Measurements from ENCODE around the gene KIF21A.

Gene KIF21A

GRCh38 chr12:39389399-39390150 lies 53.3 kb downstream of the KIF21A start:
- DNase-seq (ENCODE audit: low spot score): peak; percentile 44

- no peak for DNase-seq (ENCODE audit: low spot score)
These were observed 56.6 kb downstream of the KIF21A start for GRCh38 chr12:39386335-39386734.

DNA sequence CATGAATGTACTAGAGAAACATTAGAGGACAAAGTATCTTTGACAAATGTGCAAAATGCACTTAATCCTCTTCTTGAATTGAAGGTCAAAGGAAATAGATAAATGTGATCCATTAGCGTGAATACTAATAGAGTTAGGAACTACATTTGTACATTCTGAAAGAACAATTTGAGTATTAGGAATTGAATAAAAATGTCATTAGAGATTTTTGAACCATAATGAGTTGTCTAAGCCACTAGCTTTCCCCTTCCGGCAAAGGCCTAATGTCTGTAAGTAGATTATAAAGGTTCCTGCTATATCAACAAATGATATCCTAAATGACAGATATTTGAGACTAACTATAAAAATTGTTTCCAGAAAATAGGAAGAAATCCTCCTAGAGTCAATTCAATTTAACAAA lies 59.8 kb downstream of the KIF21A start:
- DNase-seq (ENCODE audit: low spot score): no peak

- no peak for DNase-seq (ENCODE audit: low spot score)
These were observed 62.8 kb downstream of the KIF21A start for GRCh38 chr12:39380090-39380489.

DNA sequence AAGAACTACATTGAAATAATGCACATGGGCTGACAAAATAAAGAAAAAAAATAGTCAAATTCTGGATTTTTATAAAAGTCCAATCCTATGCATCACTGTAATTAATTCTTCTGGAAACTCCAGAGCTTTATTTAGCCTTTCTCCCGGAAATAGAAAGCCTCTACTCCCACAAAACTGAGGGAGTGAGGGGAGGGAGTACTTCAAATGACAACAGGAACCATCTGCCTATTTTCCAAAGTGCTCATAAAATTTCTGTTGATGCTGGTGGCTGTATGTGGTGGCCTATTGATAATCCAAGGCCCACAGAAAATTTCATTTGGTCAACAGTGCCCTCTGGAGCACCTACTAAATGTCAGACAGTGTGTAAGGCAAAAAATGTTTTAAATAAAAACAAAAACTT lies 64.6 kb downstream of the KIF21A start:
- no peak for DNase-seq (ENCODE audit: low spot score)

DNA sequence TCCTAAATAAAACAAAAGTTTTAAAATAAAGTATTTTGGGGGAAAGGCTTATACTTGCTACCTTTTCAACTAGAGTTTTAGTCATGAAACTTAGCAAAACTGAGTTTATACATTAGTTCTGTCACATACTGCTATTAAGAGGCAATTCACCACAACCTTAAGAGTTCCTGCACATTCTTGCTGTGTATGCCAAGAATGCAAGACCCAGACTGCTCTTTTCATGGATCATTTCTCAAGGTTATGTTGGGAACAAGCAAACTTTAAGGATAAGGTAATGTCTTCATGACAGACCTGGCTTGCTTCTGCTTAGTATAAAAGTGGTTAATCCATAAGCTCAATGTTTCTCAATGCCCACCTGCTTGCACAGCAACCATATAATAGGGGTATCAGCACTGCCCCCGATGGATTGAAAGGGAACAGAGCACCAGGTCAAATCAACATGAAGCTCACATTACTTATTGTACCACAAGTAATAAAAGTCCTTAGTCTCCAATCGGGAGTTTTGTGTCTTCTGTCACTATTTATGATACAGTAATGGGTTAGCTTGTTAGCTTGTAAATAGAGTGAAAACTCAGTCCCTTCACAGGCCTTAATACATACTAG lies 67.6 kb downstream of the KIF21A start:
- DNase-seq (ENCODE audit: low spot score): no peak

DNA sequence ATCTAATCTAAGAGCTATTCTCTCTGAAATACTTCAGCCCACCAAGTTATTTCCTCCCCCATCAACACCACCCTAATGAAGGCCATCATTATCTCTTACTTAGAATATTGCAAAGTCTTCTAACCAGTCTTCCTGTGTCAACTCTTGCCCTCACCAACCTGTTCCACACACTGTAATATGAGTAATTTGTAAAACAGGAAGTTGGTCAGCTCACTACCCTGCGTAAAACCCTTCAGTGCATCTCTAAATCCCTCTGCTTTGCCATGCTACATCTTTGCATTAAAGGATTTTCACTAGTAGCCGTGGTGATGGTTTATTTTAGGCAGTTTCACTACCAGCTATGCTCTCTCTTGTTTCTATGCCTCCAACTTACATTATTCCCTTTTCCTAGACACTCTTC lies 70.0 kb downstream of the KIF21A start:
- no peak for DNase-seq (ENCODE audit: low spot score)

DNA sequence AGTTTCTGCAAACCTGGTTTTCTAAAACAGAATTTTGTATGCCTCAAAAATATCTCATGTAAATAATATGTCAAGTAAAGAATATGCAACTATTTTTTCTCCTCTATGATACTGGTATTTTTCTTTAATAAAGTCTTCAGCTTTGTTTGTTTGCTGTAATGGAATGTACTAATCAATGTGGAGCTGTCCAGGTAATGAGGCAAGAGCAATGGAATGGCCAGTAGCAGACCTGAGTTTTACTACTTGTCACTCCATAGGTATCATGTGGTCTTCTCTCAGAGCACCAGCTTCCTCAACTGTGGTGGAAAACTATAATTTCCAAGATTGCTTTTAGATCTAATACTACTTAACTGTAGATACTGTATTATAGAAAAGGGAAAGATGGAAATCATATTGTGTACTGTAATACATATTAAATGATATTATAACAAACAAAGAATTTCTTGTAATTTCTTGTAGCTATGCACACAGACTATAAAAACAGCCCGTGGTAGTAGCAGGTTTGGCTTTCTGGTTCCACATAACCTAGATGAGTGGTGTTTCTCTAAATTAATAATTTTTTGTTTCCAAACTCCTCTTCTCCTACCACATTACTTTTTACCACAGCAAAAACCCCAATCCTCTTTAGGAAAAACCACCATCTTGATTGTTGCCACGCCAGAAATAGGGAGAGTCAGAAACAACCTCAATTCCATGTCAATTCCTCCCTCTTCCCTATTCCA lies 70.6 kb downstream of the KIF21A start:
- no peak for DNase-seq (ENCODE audit: low spot score)

DNA sequence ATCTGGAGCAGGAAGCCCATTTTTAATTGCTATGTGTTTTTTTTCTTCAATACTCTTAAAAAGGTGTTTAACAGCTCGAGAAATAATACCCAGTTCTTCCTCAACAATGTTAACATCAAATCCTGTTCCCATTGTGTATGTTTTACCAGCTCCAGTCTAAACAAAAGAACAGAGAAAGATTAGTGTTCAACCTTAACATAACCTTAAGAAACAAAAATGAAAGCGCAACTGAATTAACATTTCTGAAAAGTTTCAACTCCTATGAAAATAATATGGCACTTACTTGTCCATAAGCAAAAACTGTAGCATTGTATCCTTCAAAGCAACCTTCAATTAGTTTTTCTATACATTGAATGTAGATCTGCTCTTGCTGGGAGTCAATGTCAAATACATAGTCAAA lies 73.2 kb downstream of the KIF21A start:
- no peak for DNase-seq (ENCODE audit: low spot score)

- no peak for DNase-seq (ENCODE audit: low spot score)
These were observed 74.0 kb downstream of the KIF21A start for GRCh38 chr12:39368891-39369290.

DNA sequence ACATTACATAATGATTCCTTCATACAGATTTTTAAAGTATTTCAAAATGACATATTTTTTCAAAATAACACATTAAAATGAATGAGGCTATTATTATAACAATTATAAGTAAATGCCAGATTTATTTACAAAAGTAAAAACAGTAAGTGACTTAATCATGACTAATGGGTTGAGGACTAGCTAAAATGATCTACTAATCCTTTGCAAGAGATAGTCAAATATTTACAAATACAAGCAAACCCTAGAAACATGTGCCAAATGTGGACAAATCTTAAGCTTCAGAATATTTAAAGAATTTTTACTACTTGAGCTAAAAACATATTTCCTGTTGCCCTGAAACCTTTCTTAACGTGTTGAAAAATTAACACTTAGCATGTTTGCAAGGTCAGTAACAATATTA lies 74.8 kb downstream of the KIF21A start:
- no peak for DNase-seq (ENCODE audit: low spot score)

- DNase-seq (ENCODE audit: low spot score): no peak
These were observed 75.4 kb downstream of the KIF21A start for GRCh38 chr12:39367494-39367893.

- DNase-seq (ENCODE audit: low spot score): no peak
These were observed 77.4 kb downstream of the KIF21A start for GRCh38 chr12:39365364-39366001.

DNA sequence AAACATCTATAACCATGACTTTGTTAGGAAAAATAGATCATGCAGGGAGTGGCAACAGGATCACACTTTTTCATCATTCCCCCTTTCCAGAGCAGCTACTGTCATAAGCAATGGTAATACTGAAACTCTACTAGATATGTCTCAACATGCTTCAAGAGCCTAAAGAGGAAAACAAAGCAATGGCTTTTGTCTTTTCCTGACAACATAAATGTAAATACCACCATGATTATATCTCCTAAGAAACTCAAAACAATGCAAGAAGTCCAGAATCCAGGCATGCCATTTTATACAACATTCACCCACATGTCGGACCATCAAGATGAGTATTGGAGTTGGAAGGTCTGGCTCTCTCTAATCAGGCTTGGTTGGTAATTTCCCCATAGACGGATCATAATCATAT lies 78.7 kb downstream of the KIF21A start:
- DNase-seq (ENCODE audit: low spot score): no peak

DNA sequence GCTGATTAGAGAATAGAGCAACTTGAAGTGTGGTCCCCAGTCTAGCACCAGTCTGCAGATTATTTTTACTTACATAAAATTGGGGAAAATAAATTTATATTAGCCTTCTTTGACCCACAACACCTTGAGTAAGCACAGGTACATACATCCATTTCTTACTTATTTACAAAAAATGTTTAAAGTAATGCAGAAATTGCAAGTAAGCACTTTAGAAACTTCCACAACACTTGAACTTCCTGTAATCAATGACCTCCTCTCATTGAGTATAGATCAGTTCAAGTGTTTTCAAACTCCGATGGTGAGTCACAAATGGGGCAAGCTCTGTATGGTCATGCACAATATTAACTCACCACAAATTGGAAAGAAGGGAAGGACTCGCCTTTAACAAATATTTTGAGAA lies 83.3 kb downstream of the KIF21A start:
- no peak for DNase-seq (ENCODE audit: low spot score)

DNA sequence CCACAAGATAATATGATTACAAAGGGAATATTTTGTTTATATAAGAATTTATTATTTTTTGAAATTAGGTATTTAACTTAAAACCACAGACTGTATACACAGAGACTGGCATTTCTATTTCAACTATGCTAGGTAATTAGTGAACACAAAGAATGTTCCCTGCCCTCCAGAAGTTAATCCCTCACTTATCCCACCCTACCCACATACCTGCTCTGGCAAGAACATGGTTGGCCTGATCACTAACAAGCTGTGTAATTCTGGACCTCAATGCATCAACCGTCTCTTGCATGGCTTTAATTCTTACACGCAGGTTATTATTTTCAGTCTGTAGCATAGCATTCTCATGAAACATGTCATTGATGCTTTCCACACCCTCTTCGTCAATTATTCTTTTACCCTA lies 85.9 kb downstream of the KIF21A start:
- DNase-seq (ENCODE audit: low spot score): no peak

DNA sequence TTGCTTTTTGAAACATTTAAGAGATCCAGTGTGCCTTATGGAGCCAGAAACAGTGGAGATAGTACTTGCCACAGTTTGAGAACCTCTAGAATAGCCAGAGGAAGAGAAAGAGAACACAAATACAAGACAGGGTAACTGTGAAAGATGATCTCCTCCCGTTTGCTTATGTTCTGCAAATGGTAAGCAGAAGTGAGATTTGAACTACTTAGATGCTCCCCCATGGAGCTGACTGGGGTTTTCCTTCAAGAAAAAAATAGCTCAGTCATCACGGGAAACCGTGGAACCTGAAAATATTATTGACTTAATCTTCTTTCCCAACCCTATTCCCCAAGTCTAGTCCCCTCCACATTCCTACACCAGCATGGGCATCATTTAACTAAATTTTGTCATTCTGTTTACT lies 87.1 kb downstream of the KIF21A start:
- no peak for DNase-seq (ENCODE audit: low spot score)

GRCh38 chr12:39354955-39355354 lies 88.0 kb downstream of the KIF21A start:
- no peak for DNase-seq (ENCODE audit: low spot score)

- DNase-seq (ENCODE audit: low spot score): no peak
These were observed 90.4 kb downstream of the KIF21A start for GRCh38 chr12:39352471-39353017.

DNA sequence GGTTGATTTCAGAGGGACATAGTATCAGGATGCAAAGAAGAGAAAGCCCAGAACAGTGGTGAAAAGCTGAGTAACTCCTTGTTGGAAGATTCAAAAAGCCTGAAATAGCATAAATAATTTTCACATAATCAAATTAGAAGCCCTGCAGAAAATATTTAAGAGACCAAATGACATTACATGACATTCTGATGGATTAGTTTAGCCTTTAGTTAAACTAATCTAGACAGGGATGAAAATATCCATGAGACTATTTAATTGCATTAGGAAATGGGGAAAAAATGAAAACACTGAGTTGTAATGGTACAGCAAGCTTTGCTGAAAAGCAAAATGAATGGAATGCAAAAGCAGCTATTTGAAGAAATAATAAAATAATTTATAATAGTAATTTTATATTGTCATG lies 91.8 kb downstream of the KIF21A start:
- DNase-seq (ENCODE audit: low spot score): no peak

DNA sequence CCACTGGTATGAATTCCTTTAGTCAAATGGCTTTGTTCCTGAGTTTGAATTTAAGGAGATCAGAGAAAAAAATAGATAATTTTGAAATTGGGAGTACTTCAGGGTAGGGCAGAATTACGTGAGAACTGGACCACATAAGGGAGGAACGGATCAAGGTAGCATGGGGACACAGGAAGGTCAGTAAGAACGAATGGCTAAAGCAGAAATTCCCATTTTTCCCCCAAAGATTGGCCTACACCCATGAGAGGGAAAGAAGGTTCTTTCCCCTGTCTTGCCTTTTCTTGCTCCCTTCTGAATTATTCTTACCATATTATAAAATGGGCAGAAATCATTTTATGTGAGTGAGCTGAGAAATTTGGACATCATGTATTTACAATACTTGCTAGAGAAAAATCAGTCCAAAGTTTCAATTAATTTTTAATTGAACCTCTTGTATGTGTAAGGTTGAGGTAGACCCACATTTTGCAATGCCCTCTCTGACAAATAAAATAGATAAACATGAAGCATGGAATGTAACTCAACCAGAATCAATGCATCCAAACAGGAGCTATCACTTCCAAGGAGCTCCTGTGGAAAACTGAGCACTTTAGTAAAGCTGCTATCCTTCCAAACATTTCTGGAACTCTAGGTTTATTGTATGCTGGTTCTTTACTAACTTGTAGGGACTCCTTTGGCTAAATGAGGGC lies 93.8 kb downstream of the KIF21A start:
- no peak for DNase-seq (ENCODE audit: low spot score)

- DNase-seq (ENCODE audit: low spot score): no peak
These were observed 94.4 kb downstream of the KIF21A start for GRCh38 chr12:39348523-39348922.
